ENCODE data around the gene SPPL2C. TPM values are rescaled to one million over a fixed set of nuclear protein-coding genes. Genes with fewer than 3 reads are reported as not detected.

SPPL2C gene
- total and polyA plus RNA-seq, 5 donors from 2014 or later = not detected

GRCh38 chr17:45823598-45823997, 21.1 kb upstream of the SPPL2C start:
- H3K36me3 Mint-ChIP-seq = no peaks in the 10 kb centered on the region
- Histone ChIP-seq H3K27me3 (ENCODE audit: control insufficient read depth, insufficient read depth, low read length) (no peaks in the 10 kb centered on the region), H3K4me1 (ENCODE audit: control insufficient read depth, insufficient read depth, low read length, poor library complexity, severe bottlenecking) (no peaks in the 10 kb centered on the region), H3K36me3 (ENCODE audit: control insufficient read depth, insufficient read depth, low read length) (no peaks in the 10 kb centered on the region), H3K9me3 (ENCODE audit: control insufficient read depth in 2 of 2, low read length in 2 of 2) (no peaks in the 10 kb centered on the region), H3K4me3 (ENCODE audit: low read depth, low read length) (no peak overlapping the region), H3K27ac (ENCODE audit: insufficient read depth, low read length, poor library complexity, severe bottlenecking) (no peak overlapping the region)
- ATAC-seq (ENCODE audit: low read depth in 2 of 2) (peak; percentile 41 to 64), DNase-seq (peak in 2 of 3 donors; percentile 9 to 59)
- peak overlapping the region in 1 of 3 donors; percentile 20 for H3K27ac Mint-ChIP-seq
- peaks cover 0 to 2% (median 0%) of the 10 kb centered on the region in 7 donors for H3K9me3 Mint-ChIP-seq
- H3K4me1 Mint-ChIP-seq = peaks cover 0 to 2% (median 0%) of the 10 kb centered on the region in 4 donors
- H3K4me3 Mint-ChIP-seq = no peak overlapping the region
- H3K27me3 Mint-ChIP-seq = peaks cover 9% of the 10 kb centered on the region

GRCh38 chr17:45824475-45824874, 20.2 kb upstream of the SPPL2C start:
- H3K4me1 ChIP-seq (ENCODE audit: control insufficient read depth, insufficient read depth, low read length, poor library complexity, severe bottlenecking) = no peaks in the 10 kb centered on the region
- H3K4me3 Mint-ChIP-seq = no peak overlapping the region
- H3K9me3 ChIP-seq (ENCODE audit: control insufficient read depth in 2 of 2, low read length in 2 of 2) = no peaks in the 10 kb centered on the region
- ATAC-seq (ENCODE audit: low read depth in 2 of 2) = no peak
- no peak overlapping the region for H3K4me3 ChIP-seq (ENCODE audit: low read depth, low read length)
- no peak overlapping the region for H3K27ac ChIP-seq (ENCODE audit: insufficient read depth, low read length, poor library complexity, severe bottlenecking)
- no peak for DNase-seq
- H3K27me3 Mint-ChIP-seq = peaks cover 10% of the 10 kb centered on the region
- H3K36me3 Mint-ChIP-seq = no peaks in the 10 kb centered on the region
- no peaks in the 10 kb centered on the region for H3K27me3 ChIP-seq (ENCODE audit: control insufficient read depth, insufficient read depth, low read length)
- H3K36me3 ChIP-seq (ENCODE audit: control insufficient read depth, insufficient read depth, low read length) = no peaks in the 10 kb centered on the region
- H3K4me1 Mint-ChIP-seq = peaks cover 0 to 2% (median 0%) of the 10 kb centered on the region in 4 donors
- no peak overlapping the region for H3K27ac Mint-ChIP-seq
- peaks cover 0 to 2% (median 0%) of the 10 kb centered on the region in 7 donors for H3K9me3 Mint-ChIP-seq

GRCh38 chr17:45824901-45825492, 19.7 kb upstream of the SPPL2C start:
- Mint-ChIP-seq H3K9me3 (peaks cover 0 to 2% (median 0%) of the 10 kb centered on the region in 7 donors), H3K27ac (no peak overlapping the region), H3K4me3 (no peak overlapping the region), H3K27me3 (peaks cover 7% of the 10 kb centered on the region), H3K36me3 (no peaks in the 10 kb centered on the region), H3K4me1 (peaks cover 0 to 2% (median 0%) of the 10 kb centered on the region in 4 donors)
- DNase-seq (no peak), ATAC-seq (ENCODE audit: low read depth in 2 of 2) (no peak)
- no peaks in the 10 kb centered on the region for H3K9me3 ChIP-seq (ENCODE audit: control insufficient read depth in 2 of 2, low read length in 2 of 2)
- H3K36me3 ChIP-seq (ENCODE audit: control insufficient read depth, insufficient read depth, low read length) = no peaks in the 10 kb centered on the region
- no peaks in the 10 kb centered on the region for H3K27me3 ChIP-seq (ENCODE audit: control insufficient read depth, insufficient read depth, low read length)
- no peak overlapping the region for H3K4me3 ChIP-seq (ENCODE audit: low read depth, low read length)
- no peak overlapping the region for H3K27ac ChIP-seq (ENCODE audit: insufficient read depth, low read length, poor library complexity, severe bottlenecking)
- no peaks in the 10 kb centered on the region for H3K4me1 ChIP-seq (ENCODE audit: control insufficient read depth, insufficient read depth, low read length, poor library complexity, severe bottlenecking)

- Mint-ChIP-seq H3K36me3 (no peaks in the 10 kb centered on the region), H3K4me3 (no peak overlapping the region), H3K9me3 (peaks cover 0 to 2% (median 0%) of the 10 kb centered on the region in 7 donors), H3K4me1 (peaks cover 0 to 2% (median 0%) of the 10 kb centered on the region in 4 donors), H3K27ac (no peak overlapping the region), H3K27me3 (peaks cover 6% of the 10 kb centered on the region)
- Histone ChIP-seq H3K4me1 (ENCODE audit: control insufficient read depth, insufficient read depth, low read length, poor library complexity, severe bottlenecking) (no peaks in the 10 kb centered on the region), H3K9me3 (ENCODE audit: control insufficient read depth in 2 of 2, low read length in 2 of 2) (no peaks in the 10 kb centered on the region), H3K27ac (ENCODE audit: insufficient read depth, low read length, poor library complexity, severe bottlenecking) (no peak overlapping the region), H3K27me3 (ENCODE audit: control insufficient read depth, insufficient read depth, low read length) (no peaks in the 10 kb centered on the region), H3K36me3 (ENCODE audit: control insufficient read depth, insufficient read depth, low read length) (no peaks in the 10 kb centered on the region), H3K4me3 (ENCODE audit: low read depth, low read length) (no peak overlapping the region)
- ATAC-seq (ENCODE audit: low read depth in 2 of 2) (no peak), DNase-seq (no peak)
Observed at GRCh38 chr17:45825792-45826191, 18.9 kb upstream of the SPPL2C start.

- no peak overlapping the region for H3K4me3 Mint-ChIP-seq
- H3K27me3 Mint-ChIP-seq = peaks cover 6% of the 10 kb centered on the region
- H3K9me3 Mint-ChIP-seq = peaks cover 0 to 2% (median 0%) of the 10 kb centered on the region in 7 donors
- Histone ChIP-seq H3K9me3 (ENCODE audit: control insufficient read depth in 2 of 2, low read length in 2 of 2) (no peaks in the 10 kb centered on the region), H3K27ac (ENCODE audit: insufficient read depth, low read length, poor library complexity, severe bottlenecking) (no peak overlapping the region), H3K4me3 (ENCODE audit: low read depth, low read length) (no peak overlapping the region), H3K27me3 (ENCODE audit: control insufficient read depth, insufficient read depth, low read length) (no peaks in the 10 kb centered on the region), H3K36me3 (ENCODE audit: control insufficient read depth, insufficient read depth, low read length) (no peaks in the 10 kb centered on the region), H3K4me1 (ENCODE audit: control insufficient read depth, insufficient read depth, low read length, poor library complexity, severe bottlenecking) (no peaks in the 10 kb centered on the region)
- H3K27ac Mint-ChIP-seq = no peak overlapping the region
- ATAC-seq (ENCODE audit: low read depth in 2 of 2) (no peak), DNase-seq (no peak)
- no peaks in the 10 kb centered on the region for H3K36me3 Mint-ChIP-seq
- H3K4me1 Mint-ChIP-seq = peaks cover 0 to 2% (median 0%) of the 10 kb centered on the region in 4 donors
Observed at GRCh38 chr17:45826919-45827588, 17.6 kb upstream of the SPPL2C start.

- Mint-ChIP-seq H3K27ac (no peak overlapping the region), H3K36me3 (no peaks in the 10 kb centered on the region), H3K27me3 (peaks cover 6% of the 10 kb centered on the region), H3K4me3 (no peak overlapping the region), H3K9me3 (peaks cover 0 to 2% (median 0%) of the 10 kb centered on the region in 7 donors), H3K4me1 (peaks cover 0 to 2% (median 0%) of the 10 kb centered on the region in 4 donors)
- no peaks in the 10 kb centered on the region for H3K9me3 ChIP-seq (ENCODE audit: control insufficient read depth in 2 of 2, low read length in 2 of 2)
- H3K4me3 ChIP-seq (ENCODE audit: low read depth, low read length) = no peak overlapping the region
- DNase-seq = no peak
- no peaks in the 10 kb centered on the region for H3K36me3 ChIP-seq (ENCODE audit: control insufficient read depth, insufficient read depth, low read length)
- no peak for ATAC-seq (ENCODE audit: low read depth in 2 of 2)
- no peaks in the 10 kb centered on the region for H3K27me3 ChIP-seq (ENCODE audit: control insufficient read depth, insufficient read depth, low read length)
- no peaks in the 10 kb centered on the region for H3K4me1 ChIP-seq (ENCODE audit: control insufficient read depth, insufficient read depth, low read length, poor library complexity, severe bottlenecking)
- no peak overlapping the region for H3K27ac ChIP-seq (ENCODE audit: insufficient read depth, low read length, poor library complexity, severe bottlenecking)
Observed at GRCh38 chr17:45828171-45828570, 16.5 kb upstream of the SPPL2C start.

GRCh38 chr17:45828582-45829133, 16.0 kb upstream of the SPPL2C start:
- no peak overlapping the region for H3K4me3 ChIP-seq (ENCODE audit: low read depth, low read length)
- no peaks in the 10 kb centered on the region for H3K9me3 ChIP-seq (ENCODE audit: control insufficient read depth in 2 of 2, low read length in 2 of 2)
- Mint-ChIP-seq H3K36me3 (no peaks in the 10 kb centered on the region), H3K27ac (no peak overlapping the region), H3K27me3 (peaks cover 6% of the 10 kb centered on the region), H3K4me3 (no peak overlapping the region), H3K9me3 (peaks cover 0 to 2% (median 0%) of the 10 kb centered on the region in 7 donors), H3K4me1 (peaks cover 0 to 2% (median 0%) of the 10 kb centered on the region in 4 donors)
- H3K36me3 ChIP-seq (ENCODE audit: control insufficient read depth, insufficient read depth, low read length) = no peaks in the 10 kb centered on the region
- no peak for ATAC-seq (ENCODE audit: low read depth in 2 of 2)
- no peak for DNase-seq
- no peaks in the 10 kb centered on the region for H3K4me1 ChIP-seq (ENCODE audit: control insufficient read depth, insufficient read depth, low read length, poor library complexity, severe bottlenecking)
- no peaks in the 10 kb centered on the region for H3K27me3 ChIP-seq (ENCODE audit: control insufficient read depth, insufficient read depth, low read length)
- H3K27ac ChIP-seq (ENCODE audit: insufficient read depth, low read length, poor library complexity, severe bottlenecking) = no peak overlapping the region
